Measurements from ENCODE around the gene CRYAA. TPM values are rescaled to one million over a fixed set of nuclear protein-coding genes. Genes with fewer than 3 reads are reported as not detected.
"Not testable (repeated sequence)": the region's sequence is repeated elsewhere in the genome, so short reads cannot be mapped to it uniquely, and the experiment has no call there.

CRYAA gene
- not detected for total RNA-seq

- not testable (repeated sequence) for H3K27me3 Mint-ChIP-seq; ATAC-seq; H3K4me3 Mint-ChIP-seq; H3K4me1 Mint-ChIP-seq (ENCODE audit: low read depth in 2 of 2); H3K27ac Mint-ChIP-seq; H3K36me3 Mint-ChIP-seq; DNase-seq (ENCODE audit: low spot score); H3K9me3 Mint-ChIP-seq
These were observed at the start of gene CRYAA for GRCh38 chr21:43168708-43169107. CRYAA (plus strand) TSS chr21:43169008; CDS start chr21:43169100, 92 bp downstream.

GRCh38 chr21:43130094-43130493 is 38.7 kb upstream of the CRYAA start:
- not testable (repeated sequence) for ATAC-seq; H3K36me3 Mint-ChIP-seq; DNase-seq (ENCODE audit: low spot score); H3K4me1 Mint-ChIP-seq (ENCODE audit: low read depth in 2 of 2); H3K4me3 Mint-ChIP-seq; H3K27me3 Mint-ChIP-seq; H3K27ac Mint-ChIP-seq; H3K9me3 Mint-ChIP-seq

GRCh38 chr21:43134520-43134919 is 34.3 kb upstream of the CRYAA start:
- H3K36me3 Mint-ChIP-seq; H3K27me3 Mint-ChIP-seq; H3K27ac Mint-ChIP-seq; H3K4me3 Mint-ChIP-seq; ATAC-seq; DNase-seq (ENCODE audit: low spot score); H3K4me1 Mint-ChIP-seq (ENCODE audit: low read depth in 2 of 2); H3K9me3 Mint-ChIP-seq: not testable (repeated sequence)

GRCh38 chr21:43138944-43139343 is 29.9 kb upstream of the CRYAA start:
- not testable (repeated sequence) for H3K4me1 Mint-ChIP-seq (ENCODE audit: low read depth in 2 of 2); H3K27ac Mint-ChIP-seq; H3K9me3 Mint-ChIP-seq; H3K36me3 Mint-ChIP-seq; H3K27me3 Mint-ChIP-seq; DNase-seq (ENCODE audit: low spot score); ATAC-seq; H3K4me3 Mint-ChIP-seq

- H3K27me3 Mint-ChIP-seq; H3K36me3 Mint-ChIP-seq; DNase-seq (ENCODE audit: low spot score); H3K4me1 Mint-ChIP-seq (ENCODE audit: low read depth in 2 of 2); H3K4me3 Mint-ChIP-seq; H3K27ac Mint-ChIP-seq; H3K9me3 Mint-ChIP-seq: not testable (repeated sequence)
- peak; percentile 9 to 43 for ATAC-seq
These were observed 27.4 kb upstream of the CRYAA start for GRCh38 chr21:43141407-43141806.

GRCh38 chr21:43146637-43147036 is 22.2 kb upstream of the CRYAA start:
- not testable (repeated sequence) for H3K36me3 Mint-ChIP-seq; H3K27ac Mint-ChIP-seq; DNase-seq (ENCODE audit: low spot score); H3K4me1 Mint-ChIP-seq (ENCODE audit: low read depth in 2 of 2); H3K4me3 Mint-ChIP-seq; ATAC-seq; H3K27me3 Mint-ChIP-seq; H3K9me3 Mint-ChIP-seq

GRCh38 chr21:43147999-43148398 is 20.8 kb upstream of the CRYAA start:
- H3K36me3 Mint-ChIP-seq; H3K27me3 Mint-ChIP-seq; DNase-seq (ENCODE audit: low spot score); H3K4me1 Mint-ChIP-seq (ENCODE audit: low read depth in 2 of 2); H3K4me3 Mint-ChIP-seq; ATAC-seq; H3K27ac Mint-ChIP-seq; H3K9me3 Mint-ChIP-seq: not testable (repeated sequence)

- H3K27ac Mint-ChIP-seq; H3K4me3 Mint-ChIP-seq; DNase-seq (ENCODE audit: low spot score); H3K9me3 Mint-ChIP-seq; H3K36me3 Mint-ChIP-seq; H3K27me3 Mint-ChIP-seq; H3K4me1 Mint-ChIP-seq (ENCODE audit: low read depth in 2 of 2); ATAC-seq: not testable (repeated sequence)
These were observed 19.5 kb upstream of the CRYAA start for GRCh38 chr21:43149344-43149743.

- H3K36me3 Mint-ChIP-seq; H3K4me3 Mint-ChIP-seq; H3K9me3 Mint-ChIP-seq; H3K4me1 Mint-ChIP-seq (ENCODE audit: low read depth in 2 of 2); H3K27ac Mint-ChIP-seq; DNase-seq (ENCODE audit: low spot score); H3K27me3 Mint-ChIP-seq: not testable (repeated sequence)
- peak in 1 of 2 donors; percentile 65 for ATAC-seq
These were observed 15.2 kb upstream of the CRYAA start for GRCh38 chr21:43153601-43154000.

- H3K9me3 Mint-ChIP-seq, result not testable (repeated sequence)
These were observed 9.3 kb upstream of the CRYAA start for GRCh38 chr21:43159279-43160175.

GRCh38 chr21:43161826-43162707 is 6.7 kb upstream of the CRYAA start:
- H3K27ac Mint-ChIP-seq; H3K9me3 Mint-ChIP-seq; DNase-seq (ENCODE audit: low spot score); H3K4me3 Mint-ChIP-seq; ATAC-seq; H3K4me1 Mint-ChIP-seq (ENCODE audit: low read depth in 2 of 2); H3K27me3 Mint-ChIP-seq; H3K36me3 Mint-ChIP-seq: not testable (repeated sequence)

More at GRCh38 chr21:43159279-43160175, 9.3 kb upstream of the CRYAA start:
- H3K27me3 Mint-ChIP-seq; H3K36me3 Mint-ChIP-seq; H3K27ac Mint-ChIP-seq; ATAC-seq; H3K4me1 Mint-ChIP-seq (ENCODE audit: low read depth in 2 of 2); DNase-seq (ENCODE audit: low spot score); H3K4me3 Mint-ChIP-seq: not testable (repeated sequence)

- not testable (repeated sequence) for H3K9me3 Mint-ChIP-seq; ATAC-seq; H3K4me3 Mint-ChIP-seq; DNase-seq (ENCODE audit: low spot score); H3K36me3 Mint-ChIP-seq; H3K27ac Mint-ChIP-seq; H3K4me1 Mint-ChIP-seq (ENCODE audit: low read depth in 2 of 2); H3K27me3 Mint-ChIP-seq
These were observed 6.1 kb upstream of the CRYAA start for GRCh38 chr21:43162708-43163205.

- not testable (repeated sequence) for H3K36me3 Mint-ChIP-seq; H3K9me3 Mint-ChIP-seq; H3K4me3 Mint-ChIP-seq; H3K27ac Mint-ChIP-seq; ATAC-seq; H3K4me1 Mint-ChIP-seq (ENCODE audit: low read depth in 2 of 2); DNase-seq (ENCODE audit: low spot score); H3K27me3 Mint-ChIP-seq
These were observed 4.0 kb upstream of the CRYAA start for GRCh38 chr21:43164823-43165222.

GRCh38 chr21:43165734-43166133 is 3.1 kb upstream of the CRYAA start:
- not testable (repeated sequence) for H3K4me3 Mint-ChIP-seq; H3K9me3 Mint-ChIP-seq; ATAC-seq; H3K4me1 Mint-ChIP-seq (ENCODE audit: low read depth in 2 of 2); H3K27me3 Mint-ChIP-seq; H3K36me3 Mint-ChIP-seq; H3K27ac Mint-ChIP-seq; DNase-seq (ENCODE audit: low spot score)
